ENCODE measurements around the gene LRRC23. TPM values are rescaled to one million over a fixed set of nuclear protein-coding genes. Genes with fewer than 3 reads are reported as not detected.

The LRRC23 gene
- total RNA-seq, 1 donor from 2014 or later: 5.7 TPM

GRCh38 chr12:6929466-6930452 is 25.1 kb downstream of the LRRC23 start:
- Mint-ChIP-seq H3K27ac (ENCODE audit: unreplicated experiment) (peak overlapping the region; percentile 86), H3K4me1 (ENCODE audit: unreplicated experiment) (peaks cover 74% of the 10 kb centered on the region)

GRCh38 chr12:6932766-6933165 is 28.1 kb downstream of the LRRC23 start:
- Mint-ChIP-seq H3K36me3 (ENCODE audit: low read depth, unreplicated experiment) (peaks cover 45% of the 10 kb centered on the region), H3K4me3 (ENCODE audit: unreplicated experiment) (no peak overlapping the region), H3K9me3 (ENCODE audit: unreplicated experiment) (no peaks in the 10 kb centered on the region), H3K4me1 (ENCODE audit: unreplicated experiment) (peaks cover 65% of the 10 kb centered on the region), H3K27ac (ENCODE audit: unreplicated experiment) (peak overlapping the region; percentile 48), H3K27me3 (ENCODE audit: unreplicated experiment) (peaks cover 29% of the 10 kb centered on the region)
- TF ChIP-seq CTCF (IDR thresholded peaks at IDR 0.05; ENCODE audit: unreplicated experiment): no peak
- no peak for DNase-seq (ENCODE audit: low spot score)

More at GRCh38 chr12:6929466-6930452, 25.1 kb downstream of the LRRC23 start:
- Mint-ChIP-seq H3K4me3 (ENCODE audit: unreplicated experiment) (peak overlapping the region; percentile 100), H3K9me3 (ENCODE audit: unreplicated experiment) (no peaks in the 10 kb centered on the region), H3K27me3 (ENCODE audit: unreplicated experiment) (peaks cover 27% of the 10 kb centered on the region), H3K36me3 (ENCODE audit: low read depth, unreplicated experiment) (peaks cover 41% of the 10 kb centered on the region)
- no peak for TF ChIP-seq CTCF (IDR thresholded peaks at IDR 0.05; ENCODE audit: unreplicated experiment)
- DNase-seq (ENCODE audit: low spot score): no peak

GRCh38 chr12:6934110-6934509 is 29.5 kb downstream of the LRRC23 start:
- peak overlapping the region; percentile 71 for H3K4me3 Mint-ChIP-seq (ENCODE audit: unreplicated experiment)
- TF ChIP-seq CTCF (IDR thresholded peaks at IDR 0.05; ENCODE audit: unreplicated experiment): no peak
- peaks cover 61% of the 10 kb centered on the region for H3K4me1 Mint-ChIP-seq (ENCODE audit: unreplicated experiment)
- H3K27me3 Mint-ChIP-seq (ENCODE audit: unreplicated experiment): peaks cover 25% of the 10 kb centered on the region
- H3K9me3 Mint-ChIP-seq (ENCODE audit: unreplicated experiment): no peaks in the 10 kb centered on the region
- H3K27ac Mint-ChIP-seq (ENCODE audit: unreplicated experiment): peak overlapping the region; percentile 93
- peaks cover 42% of the 10 kb centered on the region for H3K36me3 Mint-ChIP-seq (ENCODE audit: low read depth, unreplicated experiment)
- no peak for DNase-seq (ENCODE audit: low spot score)

GRCh38 chr12:6935371-6936193 is 31.0 kb downstream of the LRRC23 start:
- peaks cover 57% of the 10 kb centered on the region for H3K4me1 Mint-ChIP-seq (ENCODE audit: unreplicated experiment)
- no peak for DNase-seq (ENCODE audit: low spot score)
- peaks cover 48% of the 10 kb centered on the region for H3K36me3 Mint-ChIP-seq (ENCODE audit: low read depth, unreplicated experiment)
- no peak for TF ChIP-seq CTCF (IDR thresholded peaks at IDR 0.05; ENCODE audit: unreplicated experiment)
- peak overlapping the region; percentile 93 for H3K27ac Mint-ChIP-seq (ENCODE audit: unreplicated experiment)
- peaks cover 26% of the 10 kb centered on the region for H3K27me3 Mint-ChIP-seq (ENCODE audit: unreplicated experiment)
- no peaks in the 10 kb centered on the region for H3K9me3 Mint-ChIP-seq (ENCODE audit: unreplicated experiment)
- peak overlapping the region; percentile 77 for H3K4me3 Mint-ChIP-seq (ENCODE audit: unreplicated experiment)

All from endothelial cell (in vitro differentiated cells).